Measurements from ENCODE around the gene SUOX. TPM values are rescaled to one million over a fixed set of nuclear protein-coding genes. Genes with fewer than 3 reads are reported as not detected.

The SUOX gene
- total and polyA plus RNA-seq, 2 experiments from 2014 or later = 25.6 to 30.2 TPM

GRCh38 chr12:55957106-55957859, 39.8 kb upstream of the SUOX start:
- 95% methylated on average over 5 of the region's 5 CpGs for WGBS (ENCODE audit: low lambda C conversion rate, missing lambda C conversion rate)
- H3K9me2 ChIP-seq (replicated peaks; ENCODE audit: insufficient read depth) = no peaks in the 10 kb centered on the region
- TF ChIP-seq EZH2phosphoT487 (IDR thresholded peaks at IDR 0.05; ENCODE audit: low read depth, severe bottlenecking, unreplicated experiment) (no peak), CTCF (IDR thresholded peaks at IDR 0.05; ENCODE audit: poor library complexity) (no peak), EZH2 (IDR thresholded peaks at IDR 0.05; ENCODE audit: borderline replicate concordance) (no peak)
- H3K9me3 ChIP-seq (ENCODE audit: low read depth) = no peaks in the 10 kb centered on the region
- H3K27me3 ChIP-seq = no peaks in the 10 kb centered on the region
- H3K36me3 ChIP-seq (replicated peaks; ENCODE audit: insufficient read depth, low read depth) = no peaks in the 10 kb centered on the region
- H4K20me1 ChIP-seq (ENCODE audit: insufficient read depth, poor library complexity, severe bottlenecking) = no peaks in the 10 kb centered on the region
- no peak overlapping the region for H2AFZ ChIP-seq
- H3K79me2 ChIP-seq = no peaks in the 10 kb centered on the region
- DNase-seq (ENCODE audit: low spot score) = no peak
- H3K4me3 ChIP-seq = no peak overlapping the region
- H3K27ac ChIP-seq = no peak overlapping the region
- no peak overlapping the region for H3K4me2 ChIP-seq
- peaks cover 18% of the 10 kb centered on the region for H3K4me1 ChIP-seq (ENCODE audit: insufficient read depth)

DNA sequence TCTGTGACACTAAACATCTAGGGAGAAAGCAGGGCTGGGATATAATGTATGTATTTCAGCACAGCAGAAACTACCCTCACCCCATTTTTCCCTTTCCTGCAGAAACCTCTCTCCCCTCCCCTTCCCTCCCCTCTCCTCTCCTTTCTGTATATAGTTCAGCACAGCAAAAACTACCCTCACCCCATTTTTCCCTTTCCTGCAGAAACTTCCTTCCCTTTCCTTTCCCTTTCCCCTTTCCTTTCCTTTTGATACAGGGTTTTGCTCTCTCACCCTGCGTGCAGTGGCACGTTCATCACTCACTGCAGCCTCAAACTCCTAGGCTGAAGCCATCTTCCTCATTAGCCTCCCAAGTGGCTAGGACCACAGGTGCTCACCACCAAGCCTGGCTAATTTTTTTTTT, 33.3 kb upstream of the SUOX start:
- DNase-seq (ENCODE audit: low spot score) = no peak

GRCh38 chr12:55965240-55965639, 31.8 kb upstream of the SUOX start:
- Histone ChIP-seq H3K27me3 (no peaks in the 10 kb centered on the region), H3K4me3 (no peak overlapping the region), H3K9me2 (replicated peaks; ENCODE audit: insufficient read depth) (no peaks in the 10 kb centered on the region), H2AFZ (peak overlapping the region; percentile 88), H4K20me1 (ENCODE audit: insufficient read depth, poor library complexity, severe bottlenecking) (no peaks in the 10 kb centered on the region), H3K36me3 (replicated peaks; ENCODE audit: insufficient read depth, low read depth) (no peaks in the 10 kb centered on the region), H3K4me2 (no peak overlapping the region), H3K79me2 (peaks cover 31% of the 10 kb centered on the region), H3K4me1 (ENCODE audit: insufficient read depth) (peaks cover 22% of the 10 kb centered on the region), H3K27ac (peak overlapping the region; percentile 90), H3K9me3 (ENCODE audit: low read depth) (no peaks in the 10 kb centered on the region)
- TF ChIP-seq EZH2 (IDR thresholded peaks at IDR 0.05; ENCODE audit: borderline replicate concordance) = no peak
- no peak for TF ChIP-seq CTCF (IDR thresholded peaks at IDR 0.05; ENCODE audit: poor library complexity)
- TF ChIP-seq EZH2phosphoT487 (IDR thresholded peaks at IDR 0.05; ENCODE audit: low read depth, severe bottlenecking, unreplicated experiment) = no peak
- DNase-seq (ENCODE audit: low spot score) = no peak
- WGBS (ENCODE audit: low lambda C conversion rate, missing lambda C conversion rate) = 75% methylated on average over 5 of the region's 5 CpGs

More for the DNA sequence above, 33.3 kb upstream of the SUOX start:
- Histone ChIP-seq H3K36me3 (replicated peaks; ENCODE audit: insufficient read depth, low read depth) (no peaks in the 10 kb centered on the region), H2AFZ (no peak overlapping the region), H3K79me2 (peaks cover 21% of the 10 kb centered on the region), H3K9me3 (ENCODE audit: low read depth) (no peaks in the 10 kb centered on the region), H3K9me2 (replicated peaks; ENCODE audit: insufficient read depth) (no peaks in the 10 kb centered on the region), H3K4me2 (no peak overlapping the region), H3K4me3 (no peak overlapping the region), H3K4me1 (ENCODE audit: insufficient read depth) (peaks cover 22% of the 10 kb centered on the region), H4K20me1 (ENCODE audit: insufficient read depth, poor library complexity, severe bottlenecking) (no peaks in the 10 kb centered on the region), H3K27me3 (no peaks in the 10 kb centered on the region), H3K27ac (no peak overlapping the region)
- 92% methylated on average over 2 of the region's 2 CpGs for WGBS (ENCODE audit: low lambda C conversion rate, missing lambda C conversion rate)
- TF ChIP-seq EZH2 (IDR thresholded peaks at IDR 0.05; ENCODE audit: borderline replicate concordance) (no peak), CTCF (IDR thresholded peaks at IDR 0.05; ENCODE audit: poor library complexity) (no peak), EZH2phosphoT487 (IDR thresholded peaks at IDR 0.05; ENCODE audit: low read depth, severe bottlenecking, unreplicated experiment) (no peak)

Data from hepatocyte (in vitro differentiated cells).